Retina (tissue), 1 donor: Measurements from ENCODE around the gene PRDM16.

Experiments
- DNase-seq: peaks from one replicate; pipeline ENCODE4 v3.0.0-alpha.2; 2016

The PRDM16 gene

DNA sequence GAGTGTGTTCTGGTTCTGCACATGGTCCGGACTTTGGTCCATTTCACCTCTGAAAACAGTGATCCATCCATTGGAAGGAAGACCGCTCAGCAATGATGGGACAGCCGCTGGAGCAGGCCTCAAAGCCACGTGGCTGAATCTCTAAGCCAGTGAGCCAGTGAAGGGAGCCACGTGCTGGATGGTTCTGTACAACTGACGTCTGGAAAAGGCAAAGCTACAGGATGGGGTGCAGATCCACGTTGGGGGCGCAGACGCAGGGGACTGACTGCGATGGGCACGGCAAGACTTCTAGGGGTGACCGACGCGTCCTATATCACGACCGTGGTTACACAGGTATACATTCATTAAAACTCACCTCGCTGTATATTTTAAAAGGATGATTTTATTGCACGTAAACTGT is 375.3 kb downstream of the PRDM16 start:
- no peak for DNase-seq

- no peak for DNase-seq
These were observed 375.7 kb downstream of the PRDM16 start for GRCh38 chr1:3444736-3445135.

DNA sequence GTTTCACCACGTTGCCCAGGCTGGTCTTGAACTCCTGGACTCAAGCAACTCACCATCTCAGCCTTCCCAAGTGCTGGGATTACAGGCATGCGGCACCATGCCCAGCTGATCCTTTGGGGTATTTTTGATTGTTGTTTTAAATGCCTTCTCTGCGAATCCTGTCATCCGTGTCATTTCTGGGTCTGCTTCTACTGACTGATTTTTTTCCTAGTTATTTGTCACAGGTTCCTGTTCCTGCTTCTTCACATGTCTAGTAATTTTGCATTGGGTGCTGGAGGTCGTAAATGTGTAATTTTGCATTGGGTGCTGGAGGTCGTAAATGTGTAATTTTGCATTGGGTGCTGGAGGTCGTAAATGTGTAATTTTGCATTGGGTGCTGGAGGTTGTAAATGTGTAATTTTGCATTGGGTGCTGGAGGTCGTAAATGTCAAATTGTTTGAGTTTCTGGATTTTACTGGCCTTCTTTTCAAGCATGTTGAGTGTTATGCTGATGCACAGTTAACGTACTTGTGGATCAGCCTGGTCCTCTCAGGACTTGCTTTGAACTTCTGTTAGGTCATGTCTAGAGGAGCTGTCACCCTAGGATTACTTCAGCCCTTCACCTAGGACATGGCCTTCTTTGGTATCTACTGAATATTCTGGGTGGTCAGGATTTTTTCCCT is 381.3 kb downstream of the PRDM16 start:
- DNase-seq: no peak

DNA sequence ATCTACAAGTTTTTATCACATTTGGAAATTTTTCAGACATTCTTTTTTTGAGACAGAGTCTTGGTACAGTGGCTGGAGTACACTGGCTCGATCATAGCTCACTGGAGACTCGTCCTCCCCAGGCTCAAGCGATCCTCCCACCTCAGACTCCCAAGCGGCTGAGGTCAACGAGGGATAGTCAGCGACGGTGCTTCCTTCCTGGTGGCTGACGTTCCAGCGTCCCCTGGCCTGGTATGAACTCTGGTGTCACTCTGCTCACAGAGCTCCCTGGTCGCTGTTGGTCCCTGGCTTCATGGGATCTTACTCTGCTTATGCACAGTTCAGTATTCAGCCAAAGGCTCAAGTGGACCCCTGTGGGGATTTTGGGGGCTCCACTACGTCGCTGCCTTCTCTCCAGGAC is 382.0 kb downstream of the PRDM16 start:
- DNase-seq: no peak

GRCh38 chr1:3451994-3452865 is 383.2 kb downstream of the PRDM16 start:
- DNase-seq: no peak

- DNase-seq: peak; percentile 9
These were observed 383.8 kb downstream of the PRDM16 start for GRCh38 chr1:3452866-3453175.

- peak; percentile 84 for DNase-seq
These were observed 384.3 kb downstream of the PRDM16 start for GRCh38 chr1:3453203-3453761.

DNA sequence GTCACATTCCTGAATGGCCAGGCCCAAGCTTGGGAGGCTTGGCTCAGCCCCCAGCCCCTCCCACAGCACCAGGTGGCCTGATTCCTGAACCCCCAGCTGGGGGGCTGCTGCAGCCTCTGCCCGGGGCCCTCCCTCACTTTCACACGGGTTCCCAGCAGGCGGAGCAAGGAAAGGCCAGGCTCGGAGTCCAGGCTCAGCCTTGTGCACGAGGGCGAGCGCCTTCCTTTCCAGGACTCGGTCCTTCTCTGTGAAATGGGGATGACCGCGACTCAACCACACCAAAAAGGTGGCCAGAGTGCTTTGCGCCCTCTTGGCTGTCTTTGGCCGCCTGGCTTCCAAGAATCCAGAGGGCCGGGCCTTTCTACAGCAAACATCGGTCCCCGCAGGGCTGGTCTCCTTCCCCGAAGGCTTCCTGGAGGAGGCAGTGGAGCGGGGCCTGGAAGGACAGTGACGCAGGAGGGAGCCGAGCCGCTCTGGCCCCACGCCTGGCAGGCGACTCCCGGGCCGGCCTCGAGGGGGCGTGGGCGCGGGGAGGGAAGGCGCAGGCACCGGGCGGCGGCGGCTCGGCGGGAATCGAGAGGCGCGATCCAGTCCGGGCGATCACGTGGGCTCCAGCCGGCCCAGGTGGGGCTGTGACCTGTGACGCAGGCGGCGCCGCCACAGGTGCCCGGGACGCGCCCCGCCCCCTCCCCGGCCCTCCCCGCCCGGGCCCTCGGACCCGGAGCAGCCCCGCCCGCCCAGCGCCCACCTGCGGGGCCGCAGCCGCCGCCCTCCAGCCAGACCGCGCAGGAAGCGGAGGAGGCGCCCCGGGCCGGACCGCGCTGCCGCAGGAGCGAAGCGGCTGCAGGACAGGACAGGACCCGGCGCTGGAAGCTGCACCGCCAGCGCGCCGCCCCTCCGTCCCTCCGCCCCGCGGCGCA is 385.1 kb downstream of the PRDM16 start, which contains the start of gene ARHGEF16:
TSS of gene ARHGEF16 (plus strand) at position 775 of the 920 bp plus-strand sequence. CDS start 8,420 bp downstream, outside the sequence.
- peak; percentile 61 for DNase-seq

- peak; percentile 23 for DNase-seq
These were observed 386.0 kb downstream of the PRDM16 start for GRCh38 chr1:3454811-3455618.

GRCh38 chr1:3455670-3456448 is 386.9 kb downstream of the PRDM16 start:
- DNase-seq: peak; percentile 9

DNA sequence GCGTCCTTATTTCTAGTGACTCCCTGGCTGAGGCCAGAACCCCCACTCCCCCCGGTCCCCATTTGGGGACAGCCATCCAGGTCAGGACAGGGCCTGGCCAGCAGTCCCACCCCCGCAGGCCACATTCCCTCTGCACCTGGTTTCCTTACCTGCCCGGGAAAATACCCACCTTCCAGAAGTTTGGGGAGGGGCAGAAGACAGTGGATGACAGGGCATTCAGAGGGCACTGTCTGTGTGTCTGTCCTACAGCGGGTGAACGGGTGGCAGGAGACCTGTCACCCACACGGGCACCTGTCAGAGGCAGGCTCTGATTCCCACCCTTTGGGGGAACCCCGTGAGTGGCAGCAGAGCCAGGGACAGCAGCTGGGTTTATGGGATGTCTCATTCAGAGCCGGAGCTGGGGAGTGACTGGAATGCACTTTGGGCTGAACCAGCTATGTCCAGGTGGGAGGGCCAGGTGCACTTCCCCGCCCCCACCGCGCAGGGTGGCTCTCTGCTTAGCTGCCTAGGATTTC is 387.5 kb downstream of the PRDM16 start:
- no peak for DNase-seq

DNA sequence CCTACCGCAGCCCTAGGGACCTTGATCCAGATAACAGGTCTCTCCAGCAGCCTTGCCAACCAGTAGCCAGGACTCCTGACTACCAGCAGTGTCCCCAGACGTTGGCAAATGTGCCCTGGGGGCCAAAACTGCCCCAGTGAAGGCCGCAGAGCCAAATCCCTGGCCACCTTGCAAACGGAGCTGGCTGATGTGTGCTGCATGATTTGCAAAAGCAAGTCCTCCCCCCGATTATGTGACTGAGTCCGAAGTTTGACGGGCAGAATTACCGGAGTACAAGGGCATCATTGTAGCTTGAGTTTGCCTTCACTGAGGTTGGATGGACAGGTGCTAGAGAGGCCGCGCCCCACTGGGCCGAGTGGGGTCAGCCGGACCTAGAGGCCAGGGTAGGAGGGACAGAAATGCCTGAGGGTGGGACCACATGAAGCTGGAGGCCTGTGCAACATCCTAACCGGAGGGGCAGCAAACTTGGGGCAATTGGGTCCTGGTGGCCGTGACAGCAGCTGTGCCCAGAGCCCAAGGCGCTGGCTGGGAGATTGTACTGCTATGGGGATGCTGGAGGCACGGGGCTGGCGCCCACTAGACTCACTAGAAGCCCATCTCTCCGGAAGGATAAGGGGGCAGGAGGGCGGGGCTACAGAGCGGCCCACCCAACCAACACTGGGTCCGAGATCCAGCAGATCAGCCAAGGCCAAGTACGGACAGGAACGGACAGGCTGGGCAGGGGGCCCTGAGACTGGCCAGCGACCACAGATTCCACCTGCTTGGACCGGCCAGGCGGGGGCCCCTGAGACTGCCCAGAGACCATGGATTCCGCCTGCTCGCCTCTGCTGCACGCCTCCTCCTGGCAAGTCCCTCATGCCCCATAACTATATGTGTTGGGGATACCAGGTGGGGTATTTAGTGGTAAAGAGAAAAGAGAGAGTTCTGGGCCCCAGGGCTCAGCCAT is 388.2 kb downstream of the PRDM16 start:
- no peak for DNase-seq

GRCh38 chr1:3457910-3458883 is 389.2 kb downstream of the PRDM16 start:
- peak; percentile 49 for DNase-seq

DNA sequence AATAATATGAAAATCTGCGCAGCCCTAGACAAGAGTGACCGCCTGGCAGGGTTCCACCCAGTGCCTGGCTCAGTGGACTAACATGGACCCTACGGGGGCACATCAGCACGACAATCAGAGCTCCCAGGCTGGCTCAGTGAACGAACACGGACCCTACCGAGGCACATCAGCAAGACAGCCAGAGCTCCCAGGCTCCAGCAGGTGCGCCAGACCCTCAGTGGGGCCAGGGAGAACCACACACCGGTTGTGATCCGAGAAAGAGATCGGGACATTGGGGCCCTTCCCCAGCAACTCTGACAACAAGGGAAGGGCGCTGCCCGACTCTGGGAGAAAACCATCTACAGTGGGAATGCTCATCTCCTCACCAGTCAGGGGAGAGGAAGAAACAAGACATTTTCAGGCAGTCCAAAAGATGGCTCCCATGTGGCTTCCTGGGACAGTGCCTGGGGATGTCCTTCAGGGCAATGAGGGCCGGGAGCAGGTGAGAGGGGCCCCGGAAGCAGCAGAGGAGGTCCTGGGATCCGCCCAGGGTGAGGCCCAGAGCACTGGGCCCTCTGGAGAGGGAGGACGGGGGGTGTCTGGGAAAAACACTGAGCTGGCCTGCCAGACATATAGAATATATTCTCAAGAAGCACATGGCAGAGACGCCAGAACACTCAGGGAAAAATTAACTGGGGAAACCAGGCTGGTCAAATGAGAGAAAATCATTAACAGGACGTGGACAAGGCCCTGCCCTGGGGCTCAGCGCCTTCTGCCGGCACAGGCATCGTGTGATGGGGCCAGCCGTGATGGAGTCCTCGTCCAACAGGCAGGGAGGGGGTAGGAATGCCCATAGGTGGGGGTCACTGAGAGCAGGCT is 390.3 kb downstream of the PRDM16 start:
- DNase-seq: peak; percentile 37

DNA sequence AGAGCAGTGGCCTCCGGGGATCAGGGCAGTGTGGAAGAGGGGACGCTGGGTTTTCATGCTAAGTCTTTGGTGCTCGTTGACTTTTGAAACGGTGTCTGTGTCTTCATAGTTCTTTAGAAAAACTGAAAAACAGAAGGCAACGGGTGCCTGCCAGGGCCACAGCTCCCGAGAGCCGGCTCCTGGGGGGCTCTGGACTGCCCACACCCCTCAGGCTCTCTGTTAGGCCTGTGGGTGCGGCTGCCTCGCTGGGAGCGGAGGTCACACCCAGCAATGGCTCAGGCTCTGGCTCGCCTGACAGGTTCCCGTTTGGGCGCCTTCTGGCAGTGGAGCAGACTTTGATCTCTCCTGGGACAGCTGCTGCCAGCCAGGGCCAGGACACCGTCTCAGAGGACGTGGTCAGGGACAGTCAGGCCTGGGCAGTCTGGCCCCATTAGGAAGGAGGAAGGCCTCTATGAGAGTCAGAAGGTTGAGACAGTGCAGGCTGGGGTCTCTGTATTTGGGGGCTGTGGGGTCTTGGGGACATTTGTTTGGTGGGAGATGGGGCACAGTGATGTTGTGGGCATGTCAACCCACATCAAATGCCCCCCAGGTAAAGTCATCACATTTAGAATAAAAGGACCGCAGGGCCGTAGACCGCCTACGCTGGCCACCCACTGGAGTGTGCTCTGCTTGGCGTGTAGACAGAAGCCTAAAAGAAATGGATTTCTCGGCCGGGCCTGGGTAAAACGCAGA is 391.1 kb downstream of the PRDM16 start:
- no peak for DNase-seq

DNA sequence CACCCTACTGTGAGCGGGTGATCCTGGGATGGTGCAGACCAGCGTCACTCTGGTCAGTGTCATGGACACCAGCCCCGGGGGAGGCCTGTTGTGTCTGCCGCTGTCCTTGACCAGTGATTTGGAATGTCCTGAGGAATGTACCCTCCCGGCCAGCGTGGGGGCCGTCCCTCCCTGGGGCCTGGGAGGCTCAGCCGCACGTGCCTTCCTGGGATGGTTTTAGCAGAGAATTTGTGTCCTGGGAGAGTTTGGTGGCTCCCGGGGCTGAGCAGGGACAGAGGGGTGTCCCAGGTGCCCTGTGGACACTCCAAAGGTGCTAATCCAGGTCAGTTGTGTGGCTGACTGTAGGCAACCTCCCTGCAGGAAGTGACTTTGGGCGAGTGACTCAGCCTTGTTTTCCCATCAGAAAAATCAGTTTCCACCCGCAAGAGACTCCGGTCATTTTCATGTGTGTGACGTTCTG is 391.7 kb downstream of the PRDM16 start:
- no peak for DNase-seq
